Activated B cell treated with CpG ODN at 0.5 μM for 24 hours (primary cell): ENCODE results near the gene SLC25A19. TPM values are rescaled to one million over a fixed set of nuclear protein-coding genes. Genes with fewer than 3 reads are reported as not detected.

Experiments used
- ATAC-seq: fragments of 200-7000 bp; cut with Tn5 transposase; one replicate; pipeline ENCODE4 v1.10.0; 2021; ENCODE audit warnings: low read depth, mild to moderate bottlenecking, moderate library complexity
- CTCF ChIA-PET: fragments of 350-600 bp; sonication (Branson Sonifier 250); formaldehyde crosslinking; loops from one replicate; lab custom pipeline; 2021; ENCODE audit warnings: antibody characterized with exemption; lab: Charles Lee
- POLR2A ChIA-PET: fragments of 350-600 bp; sonication (Branson Sonifier 250); formaldehyde crosslinking; loops from one replicate; lab custom pipeline; 2021; ENCODE audit warnings: antibody characterized with exemption; lab: Charles Lee
- DNase-seq: peaks from one replicate; pipeline ENCODE4 v3.0.0; 2022
- H3K27ac Mint-ChIP-seq: one replicate; pipeline ENCODE4 v1.8.0; 2020; ENCODE audit warnings: mixed read lengths
- H3K27me3 Mint-ChIP-seq: one replicate; pipeline ENCODE4 v1.8.0; 2021; ENCODE audit warnings: mixed read lengths
- H3K36me3 Mint-ChIP-seq: one replicate; pipeline ENCODE4 v1.8.0; 2021; ENCODE audit warnings: low read depth, mixed read lengths
- H3K4me1 Mint-ChIP-seq: one replicate; pipeline ENCODE4 v1.8.0; 2021; ENCODE audit warnings: mixed read lengths
- H3K4me3 Mint-ChIP-seq: one replicate; pipeline ENCODE4 v1.8.0; 2020; ENCODE audit warnings: mild to moderate bottlenecking, mixed read lengths
- H3K9me3 Mint-ChIP-seq: one replicate; pipeline ENCODE4 v1.8.0; 2020; ENCODE audit warnings: mixed read lengths
- intact Hi-C: fragments of 100-400 bp; cut with micrococcal nuclease; formaldehyde crosslinking; loops from one replicate; pipeline ENCODE4 v1.15.1; 2024
- total RNA-seq: library from RNA; stranded (reverse); gene quantifications from 2 replicates; pipeline ENCODE4 v1.2.3, GENCODE V29; 2022
- TF ChIP-seq, protein P1 (sequence below): fragments of 200-600 bp; IDR thresholded peaks from one replicate; pipeline ENCODE4 v1.8.0; 2022; ENCODE audit warnings: antibody characterized with exemption, mild to moderate bottlenecking

Gene SLC25A19
- total RNA-seq, 1 donor from 2014 or later: 96.7 TPM

- Mint-ChIP-seq H3K9me3 (no peaks in the 10 kb centered on the region), H3K4me3 (no peak overlapping the region), H3K4me1 (peaks cover 63% of the 10 kb centered on the region), H3K27ac (peak overlapping the region; percentile 87), H3K36me3 (peaks cover 69% of the 10 kb centered on the region), H3K27me3 (no peaks in the 10 kb centered on the region)
- DNase-seq (no peak), ATAC-seq (no peak)
- intact Hi-C loops: no loop called here
- ChIA-PET POLR2A (interaction anchor here (0.5 to 2.4 kb wide), 7 partner anchors 16 to 128 kb away, joined by 3 to 26 read pairs (median 5); partner anchors contain the start of genes GGA3, MIF4GD, MRPS7 and SLC25A19), CTCF (interaction anchor here (1.8 kb wide), 1 partner anchor 16 kb away, joined by 6 read pairs; the partner anchor contains the start of genes GGA3 and MRPS7)
- TF ChIP-seq, protein P1, sequence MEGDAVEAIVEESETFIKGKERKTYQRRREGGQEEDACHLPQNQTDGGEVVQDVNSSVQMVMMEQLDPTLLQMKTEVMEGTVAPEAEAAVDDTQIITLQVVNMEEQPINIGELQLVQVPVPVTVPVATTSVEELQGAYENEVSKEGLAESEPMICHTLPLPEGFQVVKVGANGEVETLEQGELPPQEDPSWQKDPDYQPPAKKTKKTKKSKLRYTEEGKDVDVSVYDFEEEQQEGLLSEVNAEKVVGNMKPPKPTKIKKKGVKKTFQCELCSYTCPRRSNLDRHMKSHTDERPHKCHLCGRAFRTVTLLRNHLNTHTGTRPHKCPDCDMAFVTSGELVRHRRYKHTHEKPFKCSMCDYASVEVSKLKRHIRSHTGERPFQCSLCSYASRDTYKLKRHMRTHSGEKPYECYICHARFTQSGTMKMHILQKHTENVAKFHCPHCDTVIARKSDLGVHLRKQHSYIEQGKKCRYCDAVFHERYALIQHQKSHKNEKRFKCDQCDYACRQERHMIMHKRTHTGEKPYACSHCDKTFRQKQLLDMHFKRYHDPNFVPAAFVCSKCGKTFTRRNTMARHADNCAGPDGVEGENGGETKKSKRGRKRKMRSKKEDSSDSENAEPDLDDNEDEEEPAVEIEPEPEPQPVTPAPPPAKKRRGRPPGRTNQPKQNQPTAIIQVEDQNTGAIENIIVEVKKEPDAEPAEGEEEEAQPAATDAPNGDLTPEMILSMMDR: no peak
These were observed 44.2 kb downstream of the SLC25A19 start for GRCh38 chr17:75245011-75245410.

DNA sequence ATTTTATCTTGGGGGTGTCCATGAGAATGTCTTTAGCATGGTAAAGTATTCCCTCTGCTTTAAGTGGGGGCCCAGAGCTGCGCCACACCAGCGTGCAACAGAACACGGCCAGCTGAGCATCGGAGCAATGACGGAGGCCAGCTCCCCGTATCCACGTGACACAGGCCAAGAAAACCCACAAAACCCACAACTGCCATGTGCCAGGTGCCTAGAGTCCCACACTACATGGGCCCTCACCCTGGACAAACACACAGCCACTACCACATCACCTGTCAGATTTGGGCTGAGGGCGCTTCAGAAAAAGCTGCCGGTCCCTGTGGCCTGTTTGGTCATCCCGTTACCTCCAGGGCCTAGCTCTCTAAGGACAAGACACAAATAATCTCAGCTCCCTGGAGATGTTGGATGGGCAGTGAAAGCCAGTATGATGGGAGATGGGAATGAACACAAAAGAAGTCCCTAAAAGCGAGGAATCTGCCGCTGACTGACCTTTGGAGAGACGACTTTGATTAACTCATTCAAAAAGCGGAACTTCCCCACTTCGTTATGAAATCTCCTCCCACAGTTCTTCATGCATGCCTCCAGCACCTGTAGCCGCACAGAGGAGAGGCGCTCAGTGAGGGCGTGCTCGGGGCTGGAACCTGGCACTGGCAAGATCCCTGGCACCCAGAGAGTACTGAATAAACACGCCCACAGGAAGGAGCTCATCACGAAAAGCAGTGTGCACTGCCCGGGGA is 44.9 kb downstream of the SLC25A19 start:
- H3K27me3 Mint-ChIP-seq: no peaks in the 10 kb centered on the region

DNA sequence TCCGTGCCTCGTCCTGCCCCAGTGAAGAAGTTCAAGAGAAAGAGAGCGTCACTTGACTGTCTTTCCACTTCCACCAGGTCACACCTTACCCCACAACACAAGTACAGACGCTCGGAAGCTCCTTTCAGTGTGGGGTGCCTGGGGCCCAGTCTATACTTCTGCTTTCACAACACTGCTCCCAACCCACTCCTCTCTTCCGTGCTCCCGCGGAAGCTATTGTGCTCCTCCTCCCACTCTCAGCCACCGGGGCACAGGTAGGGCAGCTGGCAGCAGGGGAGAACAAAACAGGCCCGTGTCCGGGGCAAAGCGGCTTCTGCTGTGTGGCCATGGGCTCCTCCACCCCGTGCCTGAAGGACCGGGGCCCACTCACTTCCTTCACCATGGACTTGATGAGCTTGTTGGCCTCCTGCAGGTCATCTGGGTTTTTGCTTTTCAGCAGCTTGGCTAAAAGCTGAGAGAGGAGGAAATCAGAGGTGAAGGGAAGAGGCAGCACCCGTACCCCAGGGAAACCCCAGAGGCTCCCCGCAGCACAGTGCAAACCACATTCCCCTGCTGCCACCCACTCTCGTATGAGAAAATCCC is 46.7 kb downstream of the SLC25A19 start:
- Mint-ChIP-seq H3K9me3 (no peaks in the 10 kb centered on the region), H3K36me3 (peaks cover 89% of the 10 kb centered on the region), H3K27ac (peak overlapping the region; percentile 79), H3K4me1 (peaks cover 57% of the 10 kb centered on the region), H3K27me3 (no peaks in the 10 kb centered on the region), H3K4me3 (peak overlapping the region; percentile 36)
- ATAC-seq (peak; percentile 47), DNase-seq (peak; percentile 26)
- intact Hi-C loops: no loop called here
- TF ChIP-seq, protein P1: no peak
- ChIA-PET POLR2A (interaction anchor here (0.5 to 1.6 kb wide), 12 partner anchors 9 to 1428 kb away, joined by 3 to 13 read pairs (median 4); partner anchors contain the start of genes GGA3, MIF4GD, MRPS7 and SLC25A19), CTCF (interaction anchor here (0.7 to 5.0 kb wide), 4 partner anchors 17 to 170 kb away, joined by 3 to 24 read pairs (median 6); partner anchors contain the start of gene MIF4GD)

More for the DNA sequence above, 44.9 kb downstream of the SLC25A19 start:
- Mint-ChIP-seq H3K27ac (peak overlapping the region; percentile 87), H3K4me1 (peaks cover 55% of the 10 kb centered on the region), H3K9me3 (no peaks in the 10 kb centered on the region), H3K4me3 (peak overlapping the region; percentile 57), H3K36me3 (peaks cover 76% of the 10 kb centered on the region)
- ChIA-PET POLR2A (interaction anchor here (0.5 to 2.4 kb wide), 9 partner anchors 17 to 328 kb away, joined by 3 to 26 read pairs (median 5); partner anchors contain the start of genes GGA3, MIF4GD, MRPS7 and SLC25A19), CTCF (interaction anchor here (0.9 to 5.0 kb wide), 3 partner anchors 17 to 168 kb away, joined by 4 to 24 read pairs (median 6); partner anchors contain the start of genes GGA3, MIF4GD and MRPS7)
- ATAC-seq (peak; percentile 75), DNase-seq (peak; percentile 31)
- intact Hi-C loops: loop anchor here (1.0 kb wide), 1 partner anchor 17 kb away; the partner anchor contains the start of genes GGA3 and MRPS7
- TF ChIP-seq, protein P1: no peak

- TF ChIP-seq, protein P1: no peak
- peak overlapping the region; percentile 79 for H3K27ac Mint-ChIP-seq
- intact Hi-C loops: no loop called here
- ChIA-PET CTCF (interaction anchor here (0.6 to 5.0 kb wide), 5 partner anchors 18 to 170 kb away, joined by 3 to 24 read pairs (median 4); partner anchors contain the start of gene MIF4GD), POLR2A (interaction anchor here (0.5 to 1.6 kb wide), 10 partner anchors 9 to 602 kb away, joined by 3 to 13 read pairs (median 4); partner anchors contain the start of genes GGA3, MIF4GD, MRPS7 and SLC25A19)
- ATAC-seq (peak; percentile 4), DNase-seq (no peak)
- H3K36me3 Mint-ChIP-seq: peaks cover 92% of the 10 kb centered on the region
- H3K9me3 Mint-ChIP-seq: no peaks in the 10 kb centered on the region
- H3K4me1 Mint-ChIP-seq: peaks cover 57% of the 10 kb centered on the region
- H3K4me3 Mint-ChIP-seq: no peak overlapping the region
- H3K27me3 Mint-ChIP-seq: no peaks in the 10 kb centered on the region
These were observed 47.2 kb downstream of the SLC25A19 start for GRCh38 chr17:75241996-75242460.
